ENCODE data around the gene OR4K1.
"Not testable (repeated sequence)": the region's sequence is repeated elsewhere in the genome, so short reads cannot be mapped to it uniquely, and the experiment has no call there.

OR4K1 gene

GRCh38 chr14:19930617-19931016 is at the start of gene OR4K1:
Gene OR4K1, plus strand, starts transcription at chr14:19930917. Its CDS starts 4,750 bp downstream, at chr14:19935667.
- no peak for DNase-seq (ENCODE audit: low read depth)

DNA sequence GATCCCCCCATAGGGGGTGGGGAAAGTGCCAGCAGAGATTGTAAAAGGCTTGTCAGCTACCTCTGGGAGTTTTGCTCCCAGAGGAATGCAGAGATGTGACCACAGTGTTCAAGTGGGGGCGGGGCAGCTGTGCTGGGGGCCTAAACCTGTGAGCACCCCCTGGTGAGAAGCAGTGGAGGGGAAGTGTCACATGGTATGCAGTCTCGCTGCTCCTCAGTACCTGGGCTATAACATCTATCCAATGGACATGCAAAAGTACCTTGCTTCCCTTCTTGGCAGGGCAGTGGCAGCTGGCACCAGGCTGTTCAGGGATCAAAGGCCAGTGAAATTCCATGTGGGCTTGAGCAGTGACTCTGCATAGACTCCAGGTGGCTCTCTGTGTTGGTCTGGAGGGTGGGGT is 35.4 kb upstream of the OR4K1 start:
- DNase-seq (ENCODE audit: low read depth) = no peak

- no peak for DNase-seq (ENCODE audit: low read depth)
Observed at GRCh38 chr14:19900999-19901398, 29.7 kb upstream of the OR4K1 start.

- no peak for DNase-seq (ENCODE audit: low read depth)
Observed at GRCh38 chr14:19902409-19902808, 28.3 kb upstream of the OR4K1 start.

DNA sequence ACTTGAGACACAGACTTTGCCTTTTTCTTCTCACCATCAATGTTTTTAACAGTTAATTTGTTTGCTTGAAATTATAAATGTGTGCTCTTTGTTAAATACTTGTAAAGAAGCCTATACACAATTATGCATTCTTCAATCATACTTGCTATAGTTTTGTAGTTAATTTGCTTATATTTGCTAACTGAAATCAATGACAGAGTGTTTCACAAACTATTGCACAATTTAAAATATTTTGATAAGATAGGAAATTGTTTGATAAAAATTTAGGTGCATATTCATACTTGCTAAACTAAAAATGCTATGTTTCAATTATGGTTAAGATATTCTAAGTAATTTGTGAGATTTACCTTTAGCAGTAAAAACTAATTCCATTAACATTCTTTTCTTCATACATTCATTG is 24.1 kb upstream of the OR4K1 start:
- no peak for DNase-seq (ENCODE audit: low read depth)

DNA sequence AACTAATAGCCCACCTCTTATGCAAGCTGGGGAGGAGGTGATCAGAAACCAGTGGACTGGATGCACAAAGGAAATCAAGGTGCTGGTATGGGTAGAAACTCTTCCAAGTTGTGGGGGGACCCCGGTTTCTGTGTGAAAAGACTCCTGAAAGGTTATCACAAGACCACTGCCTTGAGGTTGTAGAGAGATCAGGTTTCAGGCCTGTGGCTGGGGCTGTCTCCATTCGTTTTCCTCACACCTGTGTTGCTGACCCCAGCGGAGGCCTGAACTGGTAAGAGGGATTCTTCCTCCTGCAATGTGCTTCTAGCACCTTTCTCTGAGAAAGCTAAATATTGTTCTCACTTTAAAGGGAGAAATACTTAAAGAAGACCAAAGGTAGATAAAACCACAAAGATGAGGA is 19.6 kb upstream of the OR4K1 start:
- no peak for DNase-seq (ENCODE audit: low read depth)

GRCh38 chr14:19917243-19917642 is 13.5 kb upstream of the OR4K1 start:
- DNase-seq (ENCODE audit: low read depth) = no peak

- no peak for DNase-seq (ENCODE audit: low read depth)
Observed at GRCh38 chr14:19917955-19918518, 12.7 kb upstream of the OR4K1 start.

GRCh38 chr14:19918553-19919264 is 12.0 kb upstream of the OR4K1 start:
- DNase-seq (ENCODE audit: low read depth) = no peak

DNA sequence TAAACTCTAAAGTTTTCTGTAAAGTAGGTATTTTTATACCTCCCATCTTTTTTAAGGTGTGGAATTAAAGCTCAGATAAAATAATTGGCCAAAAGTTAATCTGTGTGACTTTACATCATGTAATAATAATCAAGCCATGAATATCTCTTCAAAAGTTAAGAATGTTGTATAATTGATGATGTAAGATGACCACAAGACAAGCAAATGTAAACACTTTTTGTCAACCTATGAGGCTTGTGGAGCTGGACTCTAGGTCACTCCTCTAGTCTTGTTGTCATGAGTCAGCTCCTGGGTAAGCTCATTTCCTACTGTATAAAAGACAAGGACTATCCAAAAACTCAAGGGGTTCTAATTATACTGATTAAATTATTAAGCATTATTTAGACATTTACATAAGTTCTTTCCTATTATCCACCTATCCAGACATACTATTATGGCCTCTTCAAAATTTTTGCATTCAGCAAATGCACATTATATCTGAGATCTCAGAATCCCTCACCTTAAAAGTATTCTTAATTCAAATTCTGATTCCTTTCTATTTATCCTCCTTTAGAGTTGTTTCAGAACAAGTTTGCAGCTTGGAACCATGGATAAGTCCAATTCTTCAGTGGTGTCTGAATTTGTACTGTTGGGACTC is 10.6 kb upstream of the OR4K1 start, which contains the start of gene OR4K5:
TSS of gene OR4K5 (plus strand) at position 587 of the 637 bp plus-strand sequence. CDS start at position 587, 0 bp downstream.
- no peak for DNase-seq (ENCODE audit: low read depth)

GRCh38 chr14:19941668-19942067 is 11.0 kb downstream of the OR4K1 start:
- DNase-seq (ENCODE audit: low read depth) = no peak

- no peak for DNase-seq (ENCODE audit: low read depth)
Observed at GRCh38 chr14:19947413-19948090, 16.8 kb downstream of the OR4K1 start.

DNA sequence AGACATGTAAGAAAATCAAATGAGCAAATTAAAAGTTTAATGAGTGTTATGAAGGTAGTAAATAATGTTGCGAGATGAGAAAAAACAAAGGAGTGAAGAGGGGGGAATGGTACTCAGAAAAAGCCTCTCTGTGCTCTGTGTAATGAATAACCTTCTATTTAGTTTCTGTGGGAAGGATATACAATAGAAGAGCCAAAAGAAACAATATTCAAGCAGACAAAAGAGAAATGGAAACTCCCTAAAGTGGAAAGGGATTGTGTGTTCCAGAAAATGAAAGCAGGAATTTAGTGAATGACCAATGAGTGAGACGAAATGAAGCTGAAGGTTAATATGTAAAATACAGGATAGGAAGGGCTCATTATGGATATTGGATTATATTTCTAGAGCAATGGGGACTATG is 18.5 kb downstream of the OR4K1 start:
- no peak for DNase-seq (ENCODE audit: low read depth)

- not testable (repeated sequence) for DNase-seq (ENCODE audit: low read depth)
Observed at GRCh38 chr14:19969735-19970134, 39.0 kb downstream of the OR4K1 start.

GRCh38 chr14:19974844-19975243 is 44.1 kb downstream of the OR4K1 start:
- no peak for DNase-seq (ENCODE audit: low read depth)

GRCh38 chr14:19975291-19975690 is 44.6 kb downstream of the OR4K1 start, which contains the start of gene OR4K15:
Gene OR4K15, plus strand, starts transcription at chr14:19975591. Its CDS starts 0 bp downstream, at chr14:19975591.
- no peak for DNase-seq (ENCODE audit: low read depth)
